ENCODE measurements around the gene PLIN1. TPM values are rescaled to one million over a fixed set of nuclear protein-coding genes. Genes with fewer than 3 reads are reported as not detected.

The PLIN1 gene, protein sequence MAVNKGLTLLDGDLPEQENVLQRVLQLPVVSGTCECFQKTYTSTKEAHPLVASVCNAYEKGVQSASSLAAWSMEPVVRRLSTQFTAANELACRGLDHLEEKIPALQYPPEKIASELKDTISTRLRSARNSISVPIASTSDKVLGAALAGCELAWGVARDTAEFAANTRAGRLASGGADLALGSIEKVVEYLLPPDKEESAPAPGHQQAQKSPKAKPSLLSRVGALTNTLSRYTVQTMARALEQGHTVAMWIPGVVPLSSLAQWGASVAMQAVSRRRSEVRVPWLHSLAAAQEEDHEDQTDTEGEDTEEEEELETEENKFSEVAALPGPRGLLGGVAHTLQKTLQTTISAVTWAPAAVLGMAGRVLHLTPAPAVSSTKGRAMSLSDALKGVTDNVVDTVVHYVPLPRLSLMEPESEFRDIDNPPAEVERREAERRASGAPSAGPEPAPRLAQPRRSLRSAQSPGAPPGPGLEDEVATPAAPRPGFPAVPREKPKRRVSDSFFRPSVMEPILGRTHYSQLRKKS
- under 1 TPM; 0.17 to 0.31 TPM for total RNA-seq

DNA sequence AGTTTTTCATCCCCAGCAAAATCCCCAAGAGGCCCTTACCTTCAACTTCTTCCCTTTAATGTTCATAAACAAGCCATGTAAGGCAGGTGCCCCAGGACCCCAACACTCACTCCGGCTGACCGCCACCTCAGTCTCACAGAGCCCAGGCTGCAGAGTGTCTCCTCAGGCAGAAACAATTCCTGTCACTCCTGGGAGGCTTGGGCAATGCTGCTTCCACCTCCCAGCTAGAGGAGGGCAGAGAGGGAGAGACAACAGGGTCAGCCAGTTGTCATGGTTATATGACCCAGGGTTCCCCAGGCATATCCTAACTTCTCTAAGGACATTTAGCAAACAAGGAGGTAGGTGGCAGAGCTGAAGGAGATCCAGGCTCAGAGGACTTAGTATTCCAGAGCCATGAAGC, at the start of gene PLIN1:
PLIN1 (minus strand) TSS at position 156 of the 400 bp plus-strand sequence. CDS start 1,878 bp downstream, outside the sequence.
- ChIA-PET POLR2A (no interaction called here), CTCF (no interaction called here)
- H3K27ac Mint-ChIP-seq = no peak within 1 kb of the TSS
- no peaks in the 10 kb centered on the region for H3K4me1 Mint-ChIP-seq (ENCODE audit: low read depth)
- no peak within 1 kb of the TSS for H3K4me3 Mint-ChIP-seq
- H3K27me3 Mint-ChIP-seq = peaks cover 2% of the 10 kb centered on the region
- intact Hi-C loops (cut with micrococcal nuclease) = no loop called here
- no peaks in the 10 kb centered on the region for H3K9me3 Mint-ChIP-seq
- no peak for DNase-seq
- H3K36me3 Mint-ChIP-seq = peaks cover 4% of the 10 kb centered on the region

DNA sequence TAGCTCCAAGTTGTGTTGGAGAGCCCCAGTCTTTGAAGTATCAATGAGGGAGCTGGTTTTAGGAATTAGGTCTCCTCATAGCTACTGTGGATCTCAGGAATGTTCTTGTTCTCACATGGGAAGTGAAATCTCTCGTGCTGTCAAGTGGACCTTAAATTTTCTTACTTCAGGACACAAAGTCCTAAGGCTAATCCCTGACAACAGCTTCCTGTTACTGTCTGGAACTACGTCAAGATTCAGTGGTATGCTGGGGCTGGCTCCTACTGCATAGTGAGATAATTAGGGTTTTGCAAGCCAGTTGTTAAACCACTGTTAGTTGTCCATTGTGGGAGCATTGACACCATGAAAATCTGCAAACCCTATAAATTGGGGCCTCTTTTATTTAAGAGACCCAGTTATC, 49.1 kb upstream of the PLIN1 start:
- Mint-ChIP-seq H3K4me1 (ENCODE audit: low read depth) (no peaks in the 10 kb centered on the region), H3K27ac (no peak overlapping the region), H3K36me3 (peaks cover 2% of the 10 kb centered on the region), H3K4me3 (no peak overlapping the region), H3K9me3 (peaks cover 4% of the 10 kb centered on the region), H3K27me3 (no peaks in the 10 kb centered on the region)
- DNase-seq = no peak
- intact Hi-C loops (cut with micrococcal nuclease) = no loop called here
- CTCF ChIA-PET = interaction anchor here (1.4 kb wide), 1 partner anchor 13 kb away, joined by 4 read pairs; no protein-coding TSS in a partner anchor
- POLR2A ChIA-PET = no interaction called here

DNA sequence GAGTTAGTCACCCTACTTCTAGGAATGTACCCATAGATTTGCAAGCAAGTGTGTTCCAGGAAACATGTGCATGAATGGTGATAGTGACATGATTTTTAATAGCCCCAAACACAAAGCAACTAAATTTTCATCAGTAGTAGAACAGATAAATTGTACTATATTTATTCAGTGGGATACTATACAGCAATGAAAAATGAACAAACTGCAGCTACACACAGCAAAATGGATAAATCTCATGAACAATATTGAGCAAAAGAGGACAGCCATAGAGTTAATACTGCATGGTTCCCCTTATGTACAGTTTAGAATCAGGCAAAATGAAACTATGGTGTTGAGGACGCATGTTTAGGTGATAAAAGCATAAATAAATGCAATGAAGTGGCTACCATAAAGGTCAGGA, 45.9 kb upstream of the PLIN1 start:
- no peak overlapping the region for H3K4me3 Mint-ChIP-seq
- ChIA-PET POLR2A (no interaction called here), CTCF (no interaction called here)
- H3K9me3 Mint-ChIP-seq = peaks cover 4% of the 10 kb centered on the region
- peaks cover 2% of the 10 kb centered on the region for H3K36me3 Mint-ChIP-seq
- intact Hi-C loops (cut with micrococcal nuclease) = no loop called here
- no peaks in the 10 kb centered on the region for H3K4me1 Mint-ChIP-seq (ENCODE audit: low read depth)
- no peaks in the 10 kb centered on the region for H3K27me3 Mint-ChIP-seq
- no peak for DNase-seq
- no peak overlapping the region for H3K27ac Mint-ChIP-seq

DNA sequence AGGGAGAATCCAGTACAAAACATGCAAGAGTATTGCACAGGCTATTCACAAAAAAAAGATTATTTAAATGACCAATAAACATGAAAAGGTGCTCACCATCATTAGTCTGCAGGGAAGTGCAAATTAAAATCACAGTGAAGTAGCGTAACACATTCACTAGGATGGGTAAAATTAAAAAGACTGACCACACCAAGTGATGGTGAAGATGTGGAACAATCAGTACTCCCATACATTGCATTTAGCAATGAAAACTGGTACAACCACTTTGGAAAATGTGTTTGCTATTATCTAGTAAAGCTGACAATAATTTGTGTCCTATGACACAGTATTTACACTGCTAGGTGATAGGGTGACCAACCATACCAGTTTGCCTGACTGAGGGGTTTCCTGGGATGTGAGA, 45.5 kb upstream of the PLIN1 start:
- Mint-ChIP-seq H3K4me1 (ENCODE audit: low read depth) (no peaks in the 10 kb centered on the region), H3K27ac (no peak overlapping the region), H3K9me3 (peaks cover 4% of the 10 kb centered on the region), H3K4me3 (no peak overlapping the region), H3K27me3 (no peaks in the 10 kb centered on the region), H3K36me3 (peaks cover 2% of the 10 kb centered on the region)
- ChIA-PET CTCF (interaction anchor here (0.7 kb wide), 1 partner anchor 98 kb away, joined by 4 read pairs; no protein-coding TSS in a partner anchor), POLR2A (no interaction called here)
- DNase-seq = no peak
- intact Hi-C loops (cut with micrococcal nuclease) = no loop called here

DNA sequence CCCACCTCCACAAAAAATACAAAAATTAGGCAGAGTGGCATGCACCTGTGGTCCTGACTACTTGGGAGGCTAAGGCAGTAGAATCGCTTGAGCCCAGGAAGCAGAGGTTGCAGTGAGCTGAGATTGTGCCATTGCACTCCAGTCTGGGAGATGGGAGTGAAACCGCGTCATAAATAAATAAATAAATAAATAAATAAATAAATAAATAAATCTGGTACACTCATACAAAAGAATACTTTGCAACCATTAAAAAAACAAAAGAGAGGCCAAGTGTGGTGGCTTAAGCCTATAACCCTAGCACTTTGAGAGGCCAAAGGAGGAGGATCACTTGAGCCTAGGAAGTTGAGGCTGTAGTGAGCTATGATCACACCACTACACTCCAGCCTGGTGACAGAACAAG, 43.9 kb upstream of the PLIN1 start:
- H3K9me3 Mint-ChIP-seq = peaks cover 4% of the 10 kb centered on the region
- CTCF ChIA-PET = interaction anchor here (1.2 kb wide), 1 partner anchor 38 kb away, joined by 3 read pairs; no protein-coding TSS in a partner anchor

DNA sequence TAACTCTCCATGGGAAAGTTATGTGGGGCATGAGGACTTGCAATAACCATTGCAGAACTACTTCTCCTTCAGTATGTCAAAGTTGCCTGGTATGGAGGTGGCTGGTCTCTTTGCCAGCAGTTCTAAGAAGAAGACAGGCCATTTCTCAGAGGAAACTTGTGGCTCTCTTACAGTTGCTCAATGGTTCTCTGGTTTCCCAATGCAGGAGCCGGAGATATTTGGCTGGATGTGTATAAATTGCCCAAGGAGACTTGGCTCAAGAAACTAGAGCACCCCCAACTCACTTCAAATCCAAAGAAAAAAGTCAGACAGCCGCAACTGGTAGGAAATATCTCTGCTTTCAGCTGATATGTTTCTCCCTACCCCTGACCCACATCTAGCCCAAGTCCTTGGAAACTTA, 35.6 kb upstream of the PLIN1 start:
- no peaks in the 10 kb centered on the region for H3K9me3 Mint-ChIP-seq
- intact Hi-C loops (cut with micrococcal nuclease) = no loop called here
- ChIA-PET CTCF (interaction anchor here (0.7 kb wide), 1 partner anchor 45 kb away, joined by 3 read pairs; no protein-coding TSS in a partner anchor), POLR2A (no interaction called here)
- no peaks in the 10 kb centered on the region for H3K27me3 Mint-ChIP-seq
- H3K4me1 Mint-ChIP-seq (ENCODE audit: low read depth) = no peaks in the 10 kb centered on the region
- DNase-seq = no peak
- H3K4me3 Mint-ChIP-seq = no peak overlapping the region
- no peaks in the 10 kb centered on the region for H3K36me3 Mint-ChIP-seq
- H3K27ac Mint-ChIP-seq = no peak overlapping the region

More for the DNA sequence above, 43.9 kb upstream of the PLIN1 start:
- Mint-ChIP-seq H3K36me3 (peaks cover 2% of the 10 kb centered on the region), H3K27me3 (no peaks in the 10 kb centered on the region), H3K4me1 (ENCODE audit: low read depth) (no peaks in the 10 kb centered on the region), H3K4me3 (no peak overlapping the region), H3K27ac (no peak overlapping the region)
- no peak for DNase-seq
- intact Hi-C loops (cut with micrococcal nuclease) = no loop called here
- POLR2A ChIA-PET = no interaction called here

DNA sequence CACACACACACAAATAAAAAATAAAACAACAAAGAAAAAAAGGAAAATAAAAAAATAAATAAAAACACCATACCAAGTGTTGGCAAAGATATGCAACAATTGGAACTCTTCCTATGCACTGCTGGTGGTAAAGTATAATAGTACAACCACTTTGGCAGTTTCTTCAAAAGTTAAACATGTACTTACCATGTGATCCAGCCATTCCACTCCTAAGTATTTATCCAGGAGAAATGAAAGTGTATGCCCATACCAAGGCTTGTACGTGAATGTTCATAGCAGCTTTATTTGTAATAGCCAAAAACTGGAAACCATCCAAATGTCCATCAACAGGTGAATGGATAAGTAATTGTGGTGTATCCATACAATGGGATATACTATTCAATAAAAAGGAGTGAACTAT, 28.4 kb upstream of the PLIN1 start:
- DNase-seq = no peak
- POLR2A ChIA-PET = no interaction called here
- Mint-ChIP-seq H3K36me3 (no peaks in the 10 kb centered on the region), H3K4me1 (ENCODE audit: low read depth) (no peaks in the 10 kb centered on the region), H3K9me3 (no peaks in the 10 kb centered on the region), H3K27me3 (peaks cover 18% of the 10 kb centered on the region), H3K4me3 (no peak overlapping the region), H3K27ac (no peak overlapping the region)
- intact Hi-C loops (cut with micrococcal nuclease) = no loop called here
- CTCF ChIA-PET = no interaction called here

DNA sequence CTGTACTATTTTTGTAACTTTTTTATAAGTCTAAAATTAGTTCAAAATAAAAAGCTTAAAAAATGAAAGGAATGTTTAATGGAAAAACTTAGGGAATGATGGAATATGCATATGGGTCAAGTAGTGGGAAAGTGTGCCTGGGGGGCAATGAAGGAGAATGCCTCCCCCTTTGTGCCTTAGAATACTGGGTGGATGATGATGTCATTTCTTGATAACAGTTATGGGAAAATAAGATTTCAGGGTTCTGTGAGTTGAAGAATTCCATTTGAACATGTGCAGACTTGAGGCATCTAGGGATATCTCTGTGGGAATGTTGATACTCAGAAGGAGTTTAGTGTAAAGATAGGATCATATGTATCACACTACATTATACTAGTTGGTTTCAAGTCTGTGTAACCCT, 25.2 kb upstream of the PLIN1 start:
- POLR2A ChIA-PET = interaction anchor here (0.6 kb wide), 1 partner anchor 28 kb away, joined by 7 read pairs; no protein-coding TSS in a partner anchor
- H3K27me3 Mint-ChIP-seq = peaks cover 26% of the 10 kb centered on the region
- H3K9me3 Mint-ChIP-seq = no peaks in the 10 kb centered on the region
- no peak overlapping the region for H3K27ac Mint-ChIP-seq
- intact Hi-C loops (cut with micrococcal nuclease) = no loop called here
- no peak overlapping the region for H3K4me3 Mint-ChIP-seq
- CTCF ChIA-PET = interaction anchor here (0.7 kb wide), 1 partner anchor 8 kb away, joined by 3 read pairs; no protein-coding TSS in a partner anchor
- no peak for DNase-seq
- no peaks in the 10 kb centered on the region for H3K36me3 Mint-ChIP-seq
- H3K4me1 Mint-ChIP-seq (ENCODE audit: low read depth) = no peaks in the 10 kb centered on the region

DNA sequence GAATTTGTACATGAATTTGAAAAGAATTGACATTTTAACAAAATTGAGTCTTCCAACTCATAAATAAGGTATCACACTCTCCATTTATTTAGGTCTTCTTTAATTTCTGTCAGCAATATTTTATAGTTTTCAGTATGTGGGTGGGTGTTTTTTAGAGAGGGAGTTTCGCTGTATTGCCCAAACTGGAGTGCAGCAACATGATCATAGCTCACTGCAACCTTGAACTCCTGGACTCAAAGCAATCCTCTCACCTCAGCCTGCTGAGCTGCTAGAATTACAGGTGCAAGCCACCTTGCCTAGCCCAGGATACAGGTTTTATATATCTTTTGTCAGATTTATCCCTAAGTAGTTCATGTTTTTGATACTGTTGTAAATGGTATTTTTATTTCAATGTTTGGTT, 16.0 kb upstream of the PLIN1 start:
- intact Hi-C loops (cut with micrococcal nuclease) = no loop called here
- Mint-ChIP-seq H3K4me3 (no peak overlapping the region), H3K9me3 (no peaks in the 10 kb centered on the region), H3K27ac (no peak overlapping the region), H3K36me3 (no peaks in the 10 kb centered on the region), H3K27me3 (peaks cover 4% of the 10 kb centered on the region), H3K4me1 (ENCODE audit: low read depth) (peaks cover under 1% of the 10 kb centered on the region)
- no peak for DNase-seq
- POLR2A ChIA-PET = no interaction called here
- CTCF ChIA-PET = no interaction called here

DNA sequence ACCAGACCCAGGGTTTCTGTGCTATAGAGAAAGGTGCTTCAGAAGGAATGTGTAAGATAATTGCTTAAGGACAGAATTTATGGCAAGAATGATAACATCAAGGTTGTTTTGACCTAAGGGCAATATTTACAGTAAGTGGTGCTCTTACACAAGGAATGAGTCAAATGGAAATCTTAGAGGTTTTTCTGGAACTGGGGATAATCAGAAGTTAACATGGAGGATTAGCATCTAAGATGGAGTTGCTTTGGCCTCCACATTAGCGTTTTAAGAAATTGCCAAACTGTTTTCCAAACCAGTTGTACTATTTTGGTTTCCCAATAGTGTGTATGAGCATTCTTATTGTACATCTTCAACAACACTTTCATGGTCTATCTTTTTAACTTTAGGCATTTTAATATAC, 14.5 kb upstream of the PLIN1 start:
- Mint-ChIP-seq H3K36me3 (no peaks in the 10 kb centered on the region), H3K27me3 (peaks cover 2% of the 10 kb centered on the region), H3K9me3 (no peaks in the 10 kb centered on the region), H3K27ac (no peak overlapping the region), H3K4me3 (no peak overlapping the region), H3K4me1 (ENCODE audit: low read depth) (peaks cover 5% of the 10 kb centered on the region)
- POLR2A ChIA-PET = no interaction called here
- DNase-seq = no peak
- CTCF ChIA-PET = no interaction called here
- intact Hi-C loops (cut with micrococcal nuclease) = no loop called here

DNA sequence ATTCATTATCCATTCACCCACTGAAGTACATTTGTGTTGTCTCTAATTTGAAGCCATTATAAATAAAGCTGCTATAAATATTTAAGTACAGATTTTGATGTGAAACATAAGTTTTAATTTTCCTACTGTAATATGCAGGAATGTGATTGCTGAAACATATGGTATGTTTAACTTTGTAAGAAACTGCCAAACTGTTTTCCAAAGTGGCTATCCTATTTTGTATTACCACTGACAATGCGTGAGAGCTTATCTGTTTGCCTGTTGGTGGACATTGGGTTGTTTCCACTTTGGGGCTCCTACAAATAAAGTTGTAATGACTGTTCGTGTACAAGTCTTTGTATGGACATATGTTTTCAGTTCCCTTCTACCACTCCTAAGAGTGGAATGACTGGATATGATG, 13.9 kb upstream of the PLIN1 start:
- no peak overlapping the region for H3K4me3 Mint-ChIP-seq
- ChIA-PET CTCF (no interaction called here), POLR2A (no interaction called here)
- no peaks in the 10 kb centered on the region for H3K36me3 Mint-ChIP-seq
- no peaks in the 10 kb centered on the region for H3K9me3 Mint-ChIP-seq
- H3K27me3 Mint-ChIP-seq = peaks cover 2% of the 10 kb centered on the region
- DNase-seq = no peak
- intact Hi-C loops (cut with micrococcal nuclease) = no loop called here
- peaks cover 5% of the 10 kb centered on the region for H3K4me1 Mint-ChIP-seq (ENCODE audit: low read depth)
- H3K27ac Mint-ChIP-seq = no peak overlapping the region

DNA sequence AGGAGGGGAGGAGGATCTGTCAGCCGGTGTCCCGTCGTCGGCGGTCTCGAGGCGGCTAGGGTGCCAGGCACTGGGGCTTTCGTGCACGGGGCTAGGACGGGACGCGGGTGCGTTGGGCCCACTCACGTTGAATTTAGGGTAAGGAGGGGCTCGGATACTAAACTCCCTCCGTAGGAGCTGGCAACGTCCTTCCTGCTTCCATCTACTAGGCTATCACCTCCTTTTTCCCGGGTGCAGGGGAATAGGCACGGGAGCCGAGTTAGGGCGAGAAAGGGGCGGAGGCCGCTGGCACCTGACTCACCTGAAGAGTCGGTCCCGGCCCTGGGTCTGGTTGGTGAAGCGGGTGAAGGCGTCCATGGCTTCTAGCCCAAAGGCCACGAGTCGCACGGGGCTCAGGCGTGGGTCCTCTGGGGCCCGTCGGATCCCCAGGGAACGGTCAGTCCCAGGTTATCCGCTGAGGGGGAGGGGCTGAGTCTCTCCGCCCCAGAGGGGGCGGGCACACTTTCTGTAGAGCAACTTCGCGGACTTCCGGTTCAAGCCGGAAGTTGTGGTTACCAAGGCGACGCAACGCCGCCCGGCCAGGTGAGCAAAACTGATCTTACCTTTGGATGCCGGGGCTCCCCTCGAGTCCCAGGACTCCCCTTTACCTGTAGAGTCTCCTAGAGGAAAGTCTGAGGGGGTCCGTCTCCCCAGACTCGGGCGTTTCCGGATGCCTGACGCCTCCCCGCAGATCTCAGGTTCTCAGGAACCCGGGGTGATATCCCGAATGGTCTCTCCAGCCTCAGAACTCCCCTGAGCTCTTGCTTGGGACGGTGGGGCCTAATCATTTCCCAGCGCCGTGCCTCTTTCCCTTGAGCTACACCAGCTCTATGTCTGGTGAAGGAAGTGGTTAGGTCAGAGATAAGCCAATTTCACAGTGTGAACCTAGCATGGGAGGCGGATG, 11.4 kb upstream of the PLIN1 start, which contains the start of the genes PEX11A and WDR93:
PEX11A (minus strand) TSS at position 479 of the 943 bp plus-strand sequence; CDS start at position 357, 122 bp downstream.
WDR93 (plus strand) TSS at position 536 of the 943 bp plus-strand sequence. CDS start 10,936 bp downstream, outside the sequence.
- Mint-ChIP-seq H3K9me3 (no peaks in the 10 kb centered on the region), H3K36me3 (no peaks in the 10 kb centered on the region)
- CTCF ChIA-PET = no interaction called here

More for the DNA sequence above, 11.4 kb upstream of the PLIN1 start, which contains the start of the genes PEX11A and WDR93:
- Mint-ChIP-seq H3K4me3 (peak within 1 kb of the TSS; percentile 86), H3K4me1 (ENCODE audit: low read depth) (peaks cover 5% of the 10 kb centered on the region), H3K27ac (peak within 1 kb of the TSS; percentile 28), H3K27me3 (no peaks in the 10 kb centered on the region)
- intact Hi-C loops (cut with micrococcal nuclease) = no loop called here
- DNase-seq = peak; percentile 83
- POLR2A ChIA-PET = no interaction called here

All from activated CD4-positive, alpha-beta memory T cell treated with anti-CD3 and anti-CD28 coated beads for 36 hours (primary cell).